ENCODE data around the gene UNC13A. TPM values are rescaled to one million over a fixed set of nuclear protein-coding genes. Genes with fewer than 3 reads are reported as not detected.

The UNC13A gene
- total RNA-seq, 1 donor from 2014 or later, result 1.3 TPM

- no peaks in the 10 kb centered on the region for H4K20me1 ChIP-seq (ENCODE audit: low read depth)
- TF ChIP-seq EZH2phosphoT487 (IDR thresholded peaks at IDR 0.05) (no peak), CTCF (IDR thresholded peaks at IDR 0.05) (no peak), EZH2 (IDR thresholded peaks at IDR 0.05) (no peak)
- H3K4me2 ChIP-seq, result no peak overlapping the region
- no peaks in the 10 kb centered on the region for H3F3A ChIP-seq (ENCODE audit: low read depth)
- DNase-seq (ENCODE audit: low spot score), result no peak
- Mint-ChIP-seq H3K27ac (peak overlapping the region; percentile 31), H3K9me3 (no peaks in the 10 kb centered on the region), H3K27me3 (ENCODE audit: insufficient read depth, low read depth) (peaks cover 9% of the 10 kb centered on the region), H3K4me3 (no peak overlapping the region), H3K4me1 (no peaks in the 10 kb centered on the region), H3K36me3 (peaks cover 2% of the 10 kb centered on the region)
- H3K79me2 ChIP-seq (ENCODE audit: low read depth), result no peaks in the 10 kb centered on the region
- H3K27ac ChIP-seq, result no peak overlapping the region
- H3K36me3 ChIP-seq, result no peaks in the 10 kb centered on the region
- H3K4me3 ChIP-seq, result no peak overlapping the region
- H2AFZ ChIP-seq (replicated peaks), result no peak overlapping the region
- no peaks in the 10 kb centered on the region for H3K27me3 ChIP-seq
- no peaks in the 10 kb centered on the region for H3K9me3 ChIP-seq (ENCODE audit: low read depth)
- no peak overlapping the region for H3K9ac ChIP-seq
- no peaks in the 10 kb centered on the region for H3K4me1 ChIP-seq
These were observed 33.2 kb downstream of the UNC13A start for GRCh38 chr19:17654993-17655392.

GRCh38 chr19:17652627-17653026 is 35.5 kb downstream of the UNC13A start:
- Histone ChIP-seq H3K36me3 (no peaks in the 10 kb centered on the region), H3K4me1 (no peaks in the 10 kb centered on the region), H3K27ac (no peak overlapping the region), H3K9me3 (ENCODE audit: low read depth) (no peaks in the 10 kb centered on the region), H3K27me3 (no peaks in the 10 kb centered on the region), H4K20me1 (ENCODE audit: low read depth) (no peaks in the 10 kb centered on the region), H2AFZ (replicated peaks) (no peak overlapping the region), H3K4me2 (no peak overlapping the region), H3K4me3 (no peak overlapping the region), H3K9ac (no peak overlapping the region), H3F3A (ENCODE audit: low read depth) (no peaks in the 10 kb centered on the region), H3K79me2 (ENCODE audit: low read depth) (no peaks in the 10 kb centered on the region)
- TF ChIP-seq EZH2 (IDR thresholded peaks at IDR 0.05) (no peak), CTCF (IDR thresholded peaks at IDR 0.05) (no peak), EZH2phosphoT487 (IDR thresholded peaks at IDR 0.05) (no peak)
- Mint-ChIP-seq H3K36me3 (peaks cover 2% of the 10 kb centered on the region), H3K4me1 (no peaks in the 10 kb centered on the region), H3K4me3 (no peak overlapping the region), H3K27me3 (ENCODE audit: insufficient read depth, low read depth) (peaks cover 9% of the 10 kb centered on the region), H3K27ac (no peak overlapping the region), H3K9me3 (no peaks in the 10 kb centered on the region)
- no peak for DNase-seq (ENCODE audit: low spot score)

GRCh38 chr19:17648786-17649185 is 39.4 kb downstream of the UNC13A start:
- Histone ChIP-seq H3K9ac (no peak overlapping the region), H4K20me1 (ENCODE audit: low read depth) (no peaks in the 10 kb centered on the region), H3K4me3 (no peak overlapping the region), H3F3A (ENCODE audit: low read depth) (no peaks in the 10 kb centered on the region), H3K27me3 (no peaks in the 10 kb centered on the region), H3K4me1 (no peaks in the 10 kb centered on the region), H3K79me2 (ENCODE audit: low read depth) (no peaks in the 10 kb centered on the region), H3K27ac (no peak overlapping the region), H2AFZ (replicated peaks) (no peak overlapping the region), H3K4me2 (no peak overlapping the region), H3K36me3 (no peaks in the 10 kb centered on the region), H3K9me3 (ENCODE audit: low read depth) (no peaks in the 10 kb centered on the region)
- Mint-ChIP-seq H3K4me3 (no peak overlapping the region), H3K27ac (no peak overlapping the region), H3K4me1 (no peaks in the 10 kb centered on the region), H3K9me3 (no peaks in the 10 kb centered on the region), H3K27me3 (ENCODE audit: insufficient read depth, low read depth) (peaks cover 2% of the 10 kb centered on the region), H3K36me3 (no peaks in the 10 kb centered on the region)
- TF ChIP-seq EZH2phosphoT487 (IDR thresholded peaks at IDR 0.05) (no peak), EZH2 (IDR thresholded peaks at IDR 0.05) (no peak), CTCF (IDR thresholded peaks at IDR 0.05) (no peak)
- DNase-seq (ENCODE audit: low spot score), result no peak
